ENCODE data around the gene IGFLR1.

Gene IGFLR1

GRCh38 chr19:35757231-35757748 lies 15.0 kb upstream of the IGFLR1 start:
- TF ChIP-seq CTCF (IDR thresholded peaks at IDR 0.05; ENCODE audit: low read depth, low read length) = no peak
- peak overlapping the region; percentile 96 for H3K4me3 ChIP-seq (ENCODE audit: low read depth, low read length)

- H3K4me3 ChIP-seq (ENCODE audit: low read depth, low read length) = peak within 1 kb of the TSS; percentile 96
- TF ChIP-seq CTCF (IDR thresholded peaks at IDR 0.05; ENCODE audit: low read depth, low read length) = no peak
Measured at GRCh38 chr19:35756377-35757230, 14.4 kb upstream of the IGFLR1 start, which contains the start of gene HSPB6. HSPB6 (minus strand) TSS chr19:35757029; CDS start chr19:35757008, 21 bp downstream.

GRCh38 chr19:35755550-35756376 lies 13.5 kb upstream of the IGFLR1 start:
- H3K4me3 ChIP-seq (ENCODE audit: low read depth, low read length) = peak overlapping the region; percentile 96
- no peak for TF ChIP-seq CTCF (IDR thresholded peaks at IDR 0.05; ENCODE audit: low read depth, low read length)

GRCh38 chr19:35755131-35755549 lies 12.9 kb upstream of the IGFLR1 start:
- no peak for TF ChIP-seq CTCF (IDR thresholded peaks at IDR 0.05; ENCODE audit: low read depth, low read length)
- peak overlapping the region; percentile 34 for H3K4me3 ChIP-seq (ENCODE audit: low read depth, low read length)

- no peak overlapping the region for H3K4me3 ChIP-seq (ENCODE audit: low read depth, low read length)
- no peak for TF ChIP-seq CTCF (IDR thresholded peaks at IDR 0.05; ENCODE audit: low read depth, low read length)
Measured at GRCh38 chr19:35754370-35755130, 12.3 kb upstream of the IGFLR1 start.

GRCh38 chr19:35753634-35754369 lies 11.6 kb upstream of the IGFLR1 start:
- no peak for TF ChIP-seq CTCF (IDR thresholded peaks at IDR 0.05; ENCODE audit: low read depth, low read length)
- no peak overlapping the region for H3K4me3 ChIP-seq (ENCODE audit: low read depth, low read length)
